ENCODE measurements around the gene CDK7.

- TF ChIP-seq RBAK (tag by site-specific recombination; IDR thresholded peaks at IDR 0.05) (no peak), YY1 (tag by site-specific recombination; IDR thresholded peaks at IDR 0.05) (no peak), ZNF311 (tag by site-specific recombination; IDR thresholded peaks at IDR 0.05; ENCODE audit: borderline replicate concordance) (no peak)
Observed at GRCh38 chr5:69312459-69313160, 77.9 kb downstream of the CDK7 start.

All from HEK293 (cell line).